Tibial nerve (tissue), 4 donors: Measurements from ENCODE around the gene CTRB1. TPM values are rescaled to one million over a fixed set of nuclear protein-coding genes. Genes with fewer than 3 reads are reported as not detected.
"Not testable (repeated sequence)": the region's sequence is repeated elsewhere in the genome, so short reads cannot be mapped to it uniquely, and the experiment has no call there.

Source experiments
- DNase-seq, 2 donors: peaks; one replicate each; pipeline ENCODE4 v3.0.0-alpha.2; 2019; ENCODE audit warnings: low spot score in 2 of 2
- H3K27ac ChIP-seq, 4 donors: fragments of 200-600 bp; sonication (generic) in 3 of 4; one replicate each; pipeline ENCODE4 v1.5.1; 2017 to 2019; ENCODE audit warnings: mild to moderate bottlenecking in 1 of 4
- H3K27me3 ChIP-seq, 2 donors: fragments of 200-600 bp; sonication (generic) in 1 of 2; one replicate each; pipeline versions ENCODE4 v1.5.1 to v1.6.0; 2017 to 2019
- H3K36me3 ChIP-seq, 3 donors: fragments of 200-600 bp; sonication (generic); one replicate each; pipeline ENCODE4 v1.5.1; 2018 to 2019
- H3K4me1 ChIP-seq, 4 donors: fragments of 200-600 bp; sonication (generic) in 3 of 4; one replicate each; pipeline ENCODE4 v1.5.1; 2017 to 2019
- H3K4me3 ChIP-seq, 4 donors: fragments of 200-600 bp; sonication (generic) in 3 of 4; one replicate each; pipeline ENCODE4 v1.5.1; 2017 to 2019; ENCODE audit warnings: mild to moderate bottlenecking in 1 of 4, moderate library complexity in 1 of 4
- H3K9me3 ChIP-seq, 4 donors: fragments of 200-600 bp; sonication (generic) in 3 of 4; one replicate each; pipeline ENCODE4 v1.5.1; 2017 to 2019
- EP300 ChIP-seq, 2 donors: sonication (generic); formaldehyde crosslinking; IDR thresholded peaks; one replicate each; pipeline ENCODE4 v1.6.1; 2017; ENCODE audit warnings: antibody characterized with exemption in 2 of 2, mild to moderate bottlenecking in 1 of 2
- POLR2A ChIP-seq, 2 donors: fragments of 450-650 bp; IDR thresholded peaks; one replicate each; pipeline ENCODE4 v1.6.1; 2017; ENCODE audit warnings: antibody characterized with exemption in 2 of 2, mild to moderate bottlenecking in 2 of 2, moderate library complexity in 2 of 2
- WGBS, 2 donors: methylation state at CpG; one replicate each; pipeline ENCODE4 v1.1.5; 2018; 5-methylcytosine and 5-hydroxymethylcytosine counted together
- total RNA-seq, 4 donors: library from RNA; depleted of rRNA; stranded (reverse); fragments of >200 nt; gene quantifications; one replicate each; pipeline ENCODE4 v1.1.0, GENCODE V29; 2016
- TF ChIP-seq, protein P1 (sequence below), 5 experiments: fragments of 200-600 bp in 3 of 5; fragments of 450-650 bp in 2 of 5; sonication (generic) in 3 of 5; IDR thresholded peaks; one replicate each; pipeline ENCODE4 v1.5.1; 2016 to 2019; ENCODE audit warnings: antibody characterized with exemption in 5 of 5, mild to moderate bottlenecking in 3 of 5, moderate library complexity in 2 of 5

CTRB1 gene
- total RNA-seq, 4 donors from 2014 or later = 0.59 to 24.3 (median 1.2) TPM

DNA sequence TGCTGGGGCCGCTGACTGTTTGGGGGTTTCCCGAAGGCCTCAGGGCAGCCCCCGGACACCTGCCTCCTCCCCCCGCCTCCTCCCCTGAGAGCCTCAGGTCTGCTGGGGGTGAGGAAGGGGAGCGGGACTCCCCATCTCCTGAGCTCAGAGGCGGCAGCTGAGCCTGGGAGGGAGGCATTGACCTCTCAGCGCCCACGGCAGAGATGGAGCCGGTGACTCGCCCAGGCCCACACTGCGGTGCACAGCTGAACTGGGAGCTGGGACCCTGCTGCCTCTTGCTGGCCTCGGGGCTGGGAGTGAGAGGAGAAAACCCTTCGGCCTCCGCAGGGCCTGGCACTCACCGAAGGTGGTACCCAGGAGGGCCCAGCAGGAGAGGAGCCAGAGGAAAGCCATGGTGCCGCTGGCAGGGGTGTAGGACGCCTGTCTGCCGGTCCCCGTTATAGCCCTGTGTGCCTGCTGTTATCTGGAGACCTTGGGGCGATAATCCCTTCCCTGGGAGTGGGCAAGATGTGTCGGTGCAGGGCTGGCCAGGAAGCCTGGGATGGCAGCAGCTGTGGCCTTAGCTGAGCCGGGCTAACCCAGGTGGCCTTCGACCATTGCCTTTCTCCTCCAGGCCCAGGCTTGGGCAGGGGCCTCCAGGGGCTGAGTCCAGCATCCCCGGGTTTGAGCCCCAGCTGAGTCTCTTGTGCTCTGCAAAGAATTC is 11.9 kb upstream of the CTRB1 start, which contains the start of gene CTRB2:
Gene CTRB2 (minus strand): TSS at position 413 of the 703 bp plus-strand sequence. CDS start 20 bp downstream, at position 393.
- Histone ChIP-seq H3K36me3 (no peaks in the 10 kb centered on the region), H3K9me3 (no peaks in the 10 kb centered on the region), H3K4me1 (no peaks in the 10 kb centered on the region), H3K27me3 (peaks cover 0 to 5% of the 10 kb centered on the region in 2 donors), H3K4me3 (no peak within 1 kb of the TSS), H3K27ac (no peak within 1 kb of the TSS)
- WGBS, 2 donors = 84 to 90% methylated on average over 14 to 24 of the region's 24 CpGs
- DNase-seq = no peak
- no peak for TF ChIP-seq POLR2A (IDR thresholded peaks at IDR 0.05)
- TF ChIP-seq, protein P1, sequence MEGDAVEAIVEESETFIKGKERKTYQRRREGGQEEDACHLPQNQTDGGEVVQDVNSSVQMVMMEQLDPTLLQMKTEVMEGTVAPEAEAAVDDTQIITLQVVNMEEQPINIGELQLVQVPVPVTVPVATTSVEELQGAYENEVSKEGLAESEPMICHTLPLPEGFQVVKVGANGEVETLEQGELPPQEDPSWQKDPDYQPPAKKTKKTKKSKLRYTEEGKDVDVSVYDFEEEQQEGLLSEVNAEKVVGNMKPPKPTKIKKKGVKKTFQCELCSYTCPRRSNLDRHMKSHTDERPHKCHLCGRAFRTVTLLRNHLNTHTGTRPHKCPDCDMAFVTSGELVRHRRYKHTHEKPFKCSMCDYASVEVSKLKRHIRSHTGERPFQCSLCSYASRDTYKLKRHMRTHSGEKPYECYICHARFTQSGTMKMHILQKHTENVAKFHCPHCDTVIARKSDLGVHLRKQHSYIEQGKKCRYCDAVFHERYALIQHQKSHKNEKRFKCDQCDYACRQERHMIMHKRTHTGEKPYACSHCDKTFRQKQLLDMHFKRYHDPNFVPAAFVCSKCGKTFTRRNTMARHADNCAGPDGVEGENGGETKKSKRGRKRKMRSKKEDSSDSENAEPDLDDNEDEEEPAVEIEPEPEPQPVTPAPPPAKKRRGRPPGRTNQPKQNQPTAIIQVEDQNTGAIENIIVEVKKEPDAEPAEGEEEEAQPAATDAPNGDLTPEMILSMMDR (IDR thresholded peaks at IDR 0.05) = no peak
- TF ChIP-seq EP300 (IDR thresholded peaks at IDR 0.05) = no peak

DNA sequence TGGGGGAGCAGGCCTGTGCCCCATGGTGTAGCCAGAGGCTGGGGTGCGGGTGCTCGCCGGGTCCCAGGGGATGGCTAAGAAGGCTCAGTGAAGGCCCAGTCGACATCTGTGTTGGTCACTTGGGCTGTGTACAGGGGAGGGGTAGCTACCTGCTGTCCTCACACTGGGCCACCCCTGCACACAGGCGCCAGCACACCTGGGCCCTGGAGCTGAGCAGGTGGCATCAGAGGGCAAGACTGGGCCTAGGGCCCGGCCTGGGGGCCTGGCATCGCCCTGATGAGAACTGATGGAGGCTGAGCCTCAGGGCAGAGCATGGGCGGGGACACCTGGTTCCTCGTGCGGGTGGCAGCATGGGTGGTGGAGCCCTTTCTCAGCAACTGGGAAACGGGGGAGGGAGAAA is 11.0 kb upstream of the CTRB1 start:
- no peak overlapping the region for H3K27ac ChIP-seq
- H3K9me3 ChIP-seq = no peaks in the 10 kb centered on the region
- DNase-seq = no peak
- peaks cover 0 to 5% of the 10 kb centered on the region in 2 donors for H3K27me3 ChIP-seq
- H3K4me3 ChIP-seq = no peak overlapping the region
- no peaks in the 10 kb centered on the region for H3K4me1 ChIP-seq
- TF ChIP-seq, protein P1 (IDR thresholded peaks at IDR 0.05) = no peak
- TF ChIP-seq POLR2A (IDR thresholded peaks at IDR 0.05) (no peak), EP300 (IDR thresholded peaks at IDR 0.05) (no peak)
- no peaks in the 10 kb centered on the region for H3K36me3 ChIP-seq
- 87 to 90% methylated on average over 9 to 11 of the region's 11 CpGs for WGBS, 2 donors

DNA sequence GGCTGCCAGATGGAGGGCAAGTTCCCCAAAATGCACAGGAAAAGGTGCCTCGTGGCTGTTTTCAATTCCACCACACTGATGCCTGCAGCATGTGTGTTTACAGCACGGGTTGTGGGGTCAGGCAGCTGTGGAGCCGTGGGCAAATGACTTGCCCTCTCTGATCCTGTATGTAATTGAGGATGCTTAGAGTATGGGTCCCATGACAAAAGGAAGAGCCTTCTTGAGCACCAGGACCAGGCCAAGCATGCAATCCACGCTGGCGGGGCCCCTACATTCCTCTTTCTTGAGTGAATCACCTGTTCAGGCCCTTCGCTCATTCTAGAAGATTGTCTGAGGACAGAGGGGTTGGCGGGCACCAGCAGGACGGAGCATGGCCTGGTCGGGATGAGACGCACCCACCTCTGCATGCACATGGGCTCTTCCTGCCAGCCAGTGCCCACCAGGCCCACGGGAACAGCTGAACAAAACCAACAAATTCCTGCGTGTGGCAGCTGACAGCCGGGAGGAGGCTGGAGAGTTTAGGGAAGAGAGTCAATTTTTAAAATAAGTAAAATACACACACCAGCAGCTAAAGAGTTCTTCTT is 10.5 kb upstream of the CTRB1 start:
- TF ChIP-seq POLR2A (IDR thresholded peaks at IDR 0.05) (no peak), EP300 (IDR thresholded peaks at IDR 0.05) (no peak)
- TF ChIP-seq, protein P1 (IDR thresholded peaks at IDR 0.05) = no peak
- Histone ChIP-seq H3K4me1 (no peaks in the 10 kb centered on the region), H3K27ac (no peak overlapping the region), H3K27me3 (peaks cover 0 to 5% of the 10 kb centered on the region in 2 donors), H3K36me3 (no peaks in the 10 kb centered on the region), H3K9me3 (no peaks in the 10 kb centered on the region), H3K4me3 (no peak overlapping the region)
- WGBS, 2 donors = 75 to 85% methylated on average over 13 of the region's 13 CpGs
- no peak for DNase-seq

DNA sequence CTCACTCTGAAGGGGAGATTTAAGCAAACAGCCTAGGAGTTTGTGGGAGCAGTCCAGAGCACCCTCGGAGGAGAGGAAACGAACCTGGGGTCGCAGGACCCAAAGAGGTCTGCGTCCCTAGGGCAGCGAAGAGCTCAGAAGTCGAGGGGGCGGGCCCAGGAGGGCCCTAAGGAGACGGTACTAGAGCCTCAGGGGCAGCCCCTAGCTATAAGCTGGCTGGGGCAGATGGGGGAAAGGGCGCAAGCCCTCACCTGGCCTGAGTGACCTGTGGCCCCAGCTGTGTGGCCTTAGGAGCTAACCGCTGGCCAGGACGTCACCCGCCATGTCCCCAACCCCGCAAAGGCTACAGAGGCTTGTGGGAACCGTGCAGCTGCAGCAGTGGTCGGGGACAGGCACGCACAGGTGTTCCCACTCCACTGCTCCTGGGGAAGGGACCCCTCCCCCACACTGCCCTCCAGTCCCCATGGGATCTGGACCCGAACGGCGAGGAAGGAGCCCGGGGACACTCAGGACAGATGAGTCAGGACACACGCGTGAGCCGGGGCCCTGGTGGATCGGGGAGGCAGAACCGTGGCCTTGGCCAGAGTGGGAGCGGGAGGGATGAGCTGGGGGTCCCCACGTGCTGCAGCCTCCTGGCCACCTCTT is 9.8 kb upstream of the CTRB1 start:
- no peaks in the 10 kb centered on the region for H3K9me3 ChIP-seq
- H3K4me1 ChIP-seq = no peaks in the 10 kb centered on the region
- no peaks in the 10 kb centered on the region for H3K36me3 ChIP-seq
- 78 to 82% methylated on average over 25 of the region's 27 CpGs for WGBS, 2 donors
- H3K27me3 ChIP-seq = peaks cover 0 to 5% of the 10 kb centered on the region in 2 donors
- no peak overlapping the region for H3K27ac ChIP-seq
- no peak for TF ChIP-seq POLR2A (IDR thresholded peaks at IDR 0.05)
- TF ChIP-seq, protein P1 (IDR thresholded peaks at IDR 0.05) = no peak
- no peak for TF ChIP-seq EP300 (IDR thresholded peaks at IDR 0.05)
- DNase-seq = no peak
- H3K4me3 ChIP-seq = no peak overlapping the region

DNA sequence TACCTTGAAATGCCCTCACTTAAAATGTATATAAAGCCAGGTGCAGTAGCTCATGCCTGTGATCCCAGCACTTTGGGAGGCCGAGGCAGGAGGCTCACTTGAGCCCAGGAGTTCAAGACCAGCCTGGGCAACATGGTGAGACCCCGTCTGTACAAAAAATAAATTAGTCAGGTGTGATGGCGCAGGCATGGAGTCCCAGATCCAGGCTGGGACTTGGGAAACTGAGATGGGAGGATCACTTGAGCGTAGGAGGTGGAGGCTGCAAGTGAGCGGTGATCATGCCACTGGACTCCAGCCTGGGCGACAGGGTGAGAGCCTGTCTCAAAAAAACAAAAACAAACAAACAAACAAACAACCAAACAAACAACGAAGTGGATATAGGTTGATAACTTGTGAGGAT is 9.3 kb upstream of the CTRB1 start:
- not testable (repeated sequence) for H3K9me3 ChIP-seq, H3K4me3 ChIP-seq, H3K27me3 ChIP-seq, DNase-seq, H3K36me3 ChIP-seq, H3K4me1 ChIP-seq, H3K27ac ChIP-seq
- 92 to 93% methylated on average over 7 of the region's 7 CpGs for WGBS, 2 donors
